Naive thymus-derived CD8-positive, alpha-beta T cell (primary cell): ENCODE results near the gene PAPPA. TPM values are rescaled to one million over a fixed set of nuclear protein-coding genes. Genes with fewer than 3 reads are reported as not detected.

Experiments used
- ATAC-seq, 2 donors: fragments of 150-1000 bp; cut with Tn5 transposase in 1 of 2; sonication (Bioruptor Pico), chemical (Tn5 transposase) in 1 of 2; 1 replicate in 1 of 2; 2 replicates in 1 of 2; pipeline ENCODE4 v1.10.0; 2021; ENCODE audit warnings: mild to moderate bottlenecking in 2 of 2, moderate library complexity in 2 of 2
- POLR2A ChIA-PET: fragments of 350-600 bp; sonication (Branson Sonifier 250); formaldehyde crosslinking; loops from one replicate; lab custom pipeline; 2021; ENCODE audit warnings: antibody characterized with exemption; lab: Charles Lee
- DNase-seq, 10 donors: peaks; one replicate each; pipeline versions ENCODE4 v3.0.0 to v3.0.0-alpha.2; 2020 to 2022
- H3K27ac Mint-ChIP-seq, 10 donors: one replicate each; pipeline ENCODE4 v1.8.0; 2020 to 2022; ENCODE audit warnings: mild to moderate bottlenecking in 10 of 10, mixed read lengths in 10 of 10, moderate library complexity in 4 of 10, inconsistent platforms in 1 of 10
- H3K27me3 Mint-ChIP-seq, 5 donors: one replicate each; pipeline ENCODE4 v1.8.0; 2021 to 2022; ENCODE audit warnings: mixed read lengths in 5 of 5
- H3K36me3 Mint-ChIP-seq, 3 donors: one replicate each; pipeline ENCODE4 v1.8.0; 2020 to 2022; ENCODE audit warnings: mixed read lengths in 3 of 3, mild to moderate bottlenecking in 2 of 3, inconsistent platforms in 1 of 3
- H3K4me1 Mint-ChIP-seq, 4 donors: one replicate each; pipeline ENCODE4 v1.8.0; 2021 to 2022; ENCODE audit warnings: mixed read lengths in 4 of 4
- H3K4me3 Mint-ChIP-seq, 10 donors: one replicate each; pipeline ENCODE4 v1.8.0; 2020 to 2022; ENCODE audit warnings: mild to moderate bottlenecking in 10 of 10, mixed read lengths in 10 of 10, moderate library complexity in 6 of 10, inconsistent platforms in 1 of 10
- H3K9me3 Mint-ChIP-seq, 9 donors: one replicate each; pipeline ENCODE4 v1.8.0; 2020 to 2022; ENCODE audit warnings: mixed read lengths in 9 of 9, mild to moderate bottlenecking in 3 of 9, inconsistent platforms in 1 of 9, moderate library complexity in 1 of 9
- polyA plus RNA-seq, 3 donors: library from polyadenylated mRNA; unstranded; fragments of 300-500 nt; fragmentation: Illumina TruSeq; gene quantifications; one replicate each; pipeline ENCODE4 v1.2.3, GENCODE V29; 2021
- total RNA-seq, 8 experiments: library from RNA in 2 of 8; stranded (reverse) in 2 of 8; gene quantifications; one replicate each; pipeline ENCODE4 v1.2.3 and lab custom pipeline; 2021 to 2026

PAPPA gene
- total and polyA plus RNA-seq, 5 experiments from 2014 or later, result 0.09 TPM; not detected in 4

GRCh38 chr9:116219686-116220085 is 66.1 kb downstream of the PAPPA start:
- POLR2A ChIA-PET, result no interaction called here
- Mint-ChIP-seq H3K36me3 (no peaks in the 10 kb centered on the region), H3K27ac (no peak overlapping the region), H3K4me3 (no peak overlapping the region), H3K9me3 (peaks cover 0 to 11% (median 6%) of the 10 kb centered on the region in 9 donors), H3K27me3 (peaks cover 0 to 14% (median 8%) of the 10 kb centered on the region in 5 donors), H3K4me1 (no peaks in the 10 kb centered on the region)
- DNase-seq, result no peak
- no peak for ATAC-seq

DNA sequence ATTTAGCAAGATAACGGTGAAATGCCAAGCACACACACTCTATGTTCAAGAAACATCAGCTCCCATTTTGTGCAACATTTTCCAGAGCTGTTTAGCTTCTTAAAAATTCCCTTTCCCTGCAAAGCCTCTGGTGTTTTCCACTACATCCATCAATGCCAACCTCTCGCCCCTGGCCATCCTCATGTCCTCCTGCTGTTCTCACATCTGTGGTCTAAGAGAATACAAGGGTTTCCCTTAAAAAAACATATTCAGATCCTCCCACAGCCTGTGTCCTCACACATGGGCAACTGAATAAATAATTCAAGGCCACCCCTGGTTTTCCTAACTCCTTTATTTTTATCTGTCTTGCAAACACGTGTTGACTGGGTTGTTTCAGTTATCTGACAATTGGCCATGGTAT is 70.3 kb downstream of the PAPPA start:
- no peaks in the 10 kb centered on the region for H3K4me1 Mint-ChIP-seq
- H3K27ac Mint-ChIP-seq, result no peak overlapping the region
- peaks cover 0 to 15% (median 4%) of the 10 kb centered on the region in 9 donors for H3K9me3 Mint-ChIP-seq
- H3K4me3 Mint-ChIP-seq, result no peak overlapping the region
- ATAC-seq, result no peak
- H3K27me3 Mint-ChIP-seq, result peaks cover 0 to 11% (median 9%) of the 10 kb centered on the region in 5 donors
- POLR2A ChIA-PET, result no interaction called here
- DNase-seq, result no peak
- no peaks in the 10 kb centered on the region for H3K36me3 Mint-ChIP-seq

GRCh38 chr9:116230051-116230632 is 76.6 kb downstream of the PAPPA start:
- Mint-ChIP-seq H3K36me3 (peaks cover 0 to 3% (median 0%) of the 10 kb centered on the region in 3 donors), H3K9me3 (peaks cover 0 to 16% (median 0%) of the 10 kb centered on the region in 9 donors), H3K27ac (no peak overlapping the region), H3K27me3 (peaks cover 0 to 10% (median 4%) of the 10 kb centered on the region in 5 donors), H3K4me1 (no peaks in the 10 kb centered on the region), H3K4me3 (no peak overlapping the region)
- POLR2A ChIA-PET, result no interaction called here
- DNase-seq, result no peak
- ATAC-seq, result no peak

DNA sequence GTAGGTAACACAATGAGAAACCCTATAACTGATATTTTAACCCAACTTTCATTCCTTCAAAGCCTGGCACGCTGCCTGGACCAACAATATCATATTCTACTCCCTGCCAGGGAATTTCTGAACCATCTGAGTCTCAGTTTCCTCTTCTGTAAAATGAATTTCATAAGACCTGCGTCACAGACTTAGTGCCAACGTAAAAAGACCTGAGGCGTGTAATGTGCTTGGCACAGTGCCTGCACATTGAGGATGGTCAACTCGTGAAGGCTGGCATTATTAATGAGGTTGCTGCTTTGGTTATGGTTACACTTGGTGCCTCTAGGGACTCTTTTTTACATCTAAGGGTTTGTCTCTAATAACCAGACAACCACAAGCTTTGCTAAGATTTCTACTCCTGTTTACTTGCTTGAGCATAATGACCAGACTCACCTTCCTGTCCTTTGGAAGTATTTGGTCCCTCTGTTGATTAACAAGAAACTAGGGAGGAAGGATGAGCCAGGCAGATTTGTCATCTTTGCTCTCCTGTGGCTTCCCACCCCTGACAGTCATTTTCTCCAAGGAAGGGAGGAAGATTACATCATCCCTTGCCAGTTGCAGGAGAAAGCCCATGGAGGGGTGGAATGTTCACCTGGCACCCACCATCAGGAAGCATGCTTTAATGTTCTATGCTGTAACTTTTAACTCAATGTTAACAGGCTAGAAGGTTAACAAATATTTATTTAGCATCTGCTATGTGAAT is 79.0 kb downstream of the PAPPA start:
- no peak overlapping the region for H3K4me3 Mint-ChIP-seq
- no peak overlapping the region for H3K27ac Mint-ChIP-seq
- ATAC-seq (no peak), DNase-seq (no peak)
- H3K27me3 Mint-ChIP-seq, result peaks cover 0 to 15% (median 4%) of the 10 kb centered on the region in 5 donors
- peaks cover 0 to 3% (median 0%) of the 10 kb centered on the region in 3 donors for H3K36me3 Mint-ChIP-seq
- H3K9me3 Mint-ChIP-seq, result peaks cover 0 to 12% (median 2%) of the 10 kb centered on the region in 9 donors
- no peaks in the 10 kb centered on the region for H3K4me1 Mint-ChIP-seq
- POLR2A ChIA-PET, result no interaction called here

- DNase-seq (no peak), ATAC-seq (no peak)
- Mint-ChIP-seq H3K27ac (no peak overlapping the region), H3K27me3 (peaks cover 0 to 15% (median 4%) of the 10 kb centered on the region in 5 donors), H3K4me1 (no peaks in the 10 kb centered on the region), H3K4me3 (no peak overlapping the region), H3K36me3 (peaks cover 0 to 3% (median 0%) of the 10 kb centered on the region in 3 donors), H3K9me3 (peaks cover 0 to 10% (median 2%) of the 10 kb centered on the region in 9 donors)
- POLR2A ChIA-PET, result no interaction called here
These were observed 79.6 kb downstream of the PAPPA start for GRCh38 chr9:116233160-116233530.

DNA sequence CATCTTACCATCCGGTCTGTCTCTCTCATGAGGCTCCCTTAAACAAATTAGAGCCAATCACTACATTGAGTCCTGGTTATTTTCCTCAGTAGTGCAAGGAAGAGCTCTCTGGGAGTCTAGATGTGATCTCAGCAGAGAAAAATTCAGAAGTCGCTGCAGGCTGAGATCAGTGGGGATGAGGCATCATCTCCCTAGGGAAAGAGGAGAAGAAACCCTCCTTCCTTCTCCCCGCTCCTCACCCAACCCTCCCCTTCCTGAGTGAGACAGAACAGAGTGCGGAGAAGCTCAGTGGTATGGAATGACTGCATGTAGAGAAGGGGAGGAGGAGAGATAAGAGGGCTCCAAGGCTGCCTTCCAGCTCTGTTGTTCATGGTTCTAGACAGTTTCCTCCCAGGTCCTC is 80.5 kb downstream of the PAPPA start:
- ATAC-seq (no peak), DNase-seq (no peak)
- POLR2A ChIA-PET, result no interaction called here
- Mint-ChIP-seq H3K4me1 (no peaks in the 10 kb centered on the region), H3K27ac (no peak overlapping the region), H3K36me3 (peaks cover 0 to 3% (median 0%) of the 10 kb centered on the region in 3 donors), H3K27me3 (peaks cover 0 to 15% (median 4%) of the 10 kb centered on the region in 5 donors), H3K9me3 (peaks cover 0 to 8% (median 0%) of the 10 kb centered on the region in 9 donors), H3K4me3 (no peak overlapping the region)

GRCh38 chr9:116236979-116237378 is 83.4 kb downstream of the PAPPA start:
- no peak for DNase-seq
- Mint-ChIP-seq H3K4me1 (no peaks in the 10 kb centered on the region), H3K27me3 (peaks cover 0 to 11% (median 0%) of the 10 kb centered on the region in 5 donors), H3K9me3 (peaks cover 0 to 7% (median 0%) of the 10 kb centered on the region in 9 donors), H3K4me3 (no peak overlapping the region), H3K36me3 (peaks cover 0 to 3% (median 0%) of the 10 kb centered on the region in 3 donors), H3K27ac (no peak overlapping the region)
- no peak for ATAC-seq
- POLR2A ChIA-PET, result no interaction called here

- no peaks in the 10 kb centered on the region for H3K4me1 Mint-ChIP-seq
- ATAC-seq (no peak), DNase-seq (no peak)
- peaks cover 0 to 7% (median 0%) of the 10 kb centered on the region in 5 donors for H3K27me3 Mint-ChIP-seq
- H3K36me3 Mint-ChIP-seq, result no peaks in the 10 kb centered on the region
- H3K9me3 Mint-ChIP-seq, result peaks cover 0 to 7% (median 0%) of the 10 kb centered on the region in 9 donors
- H3K4me3 Mint-ChIP-seq, result no peak overlapping the region
- no peak overlapping the region for H3K27ac Mint-ChIP-seq
- POLR2A ChIA-PET, result no interaction called here
These were observed 83.9 kb downstream of the PAPPA start for GRCh38 chr9:116237456-116237855.

- Mint-ChIP-seq H3K9me3 (peaks cover 0 to 7% (median 0%) of the 10 kb centered on the region in 9 donors), H3K4me3 (no peak overlapping the region), H3K36me3 (no peaks in the 10 kb centered on the region), H3K4me1 (no peaks in the 10 kb centered on the region), H3K27ac (no peak overlapping the region), H3K27me3 (peaks cover 0 to 7% (median 0%) of the 10 kb centered on the region in 5 donors)
- DNase-seq (no peak), ATAC-seq (no peak)
- POLR2A ChIA-PET, result no interaction called here
These were observed 84.6 kb downstream of the PAPPA start for GRCh38 chr9:116238225-116238624.

DNA sequence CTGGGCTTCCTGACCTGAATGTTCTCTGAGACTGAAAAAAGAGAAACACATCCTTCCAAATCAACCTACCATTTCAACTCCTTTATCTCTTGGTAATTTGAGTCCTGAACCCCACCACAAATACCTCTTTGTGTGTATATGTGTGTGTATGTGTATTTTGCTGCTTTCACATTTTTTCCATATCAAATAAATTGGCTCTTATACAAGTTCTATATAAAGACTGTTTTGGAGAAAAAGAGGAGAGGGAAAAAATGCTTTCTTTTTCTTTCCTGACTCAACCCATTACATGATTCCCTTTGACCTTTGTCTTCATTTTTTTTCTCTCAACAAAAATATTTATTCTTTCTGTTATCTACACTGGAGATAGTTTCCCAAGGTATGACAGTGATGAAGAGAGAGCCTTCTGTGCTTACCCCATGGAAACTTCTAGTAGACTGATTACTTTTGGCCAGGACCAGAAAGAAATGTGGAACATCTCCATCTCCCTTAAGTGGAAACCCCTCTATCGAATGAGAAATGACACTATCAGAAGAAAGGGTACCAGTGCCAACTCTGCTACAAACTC is 85.3 kb downstream of the PAPPA start:
- Mint-ChIP-seq H3K36me3 (no peaks in the 10 kb centered on the region), H3K4me3 (no peak overlapping the region), H3K9me3 (peaks cover 0 to 10% (median 0%) of the 10 kb centered on the region in 9 donors), H3K4me1 (no peaks in the 10 kb centered on the region), H3K27ac (no peak overlapping the region), H3K27me3 (peaks cover 0 to 7% (median 0%) of the 10 kb centered on the region in 5 donors)
- no peak for DNase-seq
- ATAC-seq, result no peak
- POLR2A ChIA-PET, result no interaction called here

DNA sequence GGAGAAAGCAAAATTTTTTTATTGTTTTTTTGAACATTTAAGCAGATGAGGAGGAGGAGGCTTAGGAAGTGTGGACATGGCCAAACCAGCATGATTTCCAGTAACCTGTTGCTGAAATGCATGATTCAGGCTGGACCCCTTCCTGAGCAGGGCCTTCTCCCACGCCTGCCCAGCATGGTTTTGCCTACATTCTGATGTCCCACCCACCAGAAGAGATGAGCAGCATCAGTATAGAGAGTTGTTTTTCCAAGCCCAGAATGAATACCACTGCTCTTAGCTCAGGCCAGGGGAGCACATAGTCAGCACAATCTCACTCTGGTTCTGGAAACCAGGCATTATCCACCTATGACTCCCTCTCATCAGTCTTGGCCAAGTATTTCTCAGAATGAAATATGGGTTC is 90.1 kb downstream of the PAPPA start:
- no peak for ATAC-seq
- DNase-seq, result no peak
- H3K4me3 Mint-ChIP-seq, result no peak overlapping the region
- no peaks in the 10 kb centered on the region for H3K36me3 Mint-ChIP-seq
- H3K9me3 Mint-ChIP-seq, result peaks cover 0 to 10% (median 0%) of the 10 kb centered on the region in 9 donors
- peaks cover 0 to 15% (median 4%) of the 10 kb centered on the region in 5 donors for H3K27me3 Mint-ChIP-seq
- POLR2A ChIA-PET, result no interaction called here
- H3K4me1 Mint-ChIP-seq, result no peaks in the 10 kb centered on the region
- H3K27ac Mint-ChIP-seq, result no peak overlapping the region

DNA sequence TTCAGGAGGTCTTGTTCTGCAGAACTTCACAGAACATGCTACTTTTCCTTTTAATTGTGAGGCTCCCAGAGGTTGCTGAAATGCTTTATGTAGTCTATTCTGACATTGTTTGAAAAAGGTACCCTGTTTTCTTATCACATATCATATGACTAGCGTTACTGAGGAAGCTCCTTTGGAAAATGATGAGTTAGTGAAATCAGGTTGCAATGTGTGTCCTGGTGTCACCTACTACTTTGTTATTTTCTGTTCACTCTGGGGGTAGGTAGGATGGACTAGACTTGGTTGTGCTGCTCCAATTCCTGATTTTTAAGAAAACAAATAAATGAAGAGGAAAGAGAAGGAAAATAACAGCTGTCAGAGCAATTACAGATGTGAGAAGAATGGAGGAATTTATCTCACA is 93.7 kb downstream of the PAPPA start:
- Mint-ChIP-seq H3K9me3 (peaks cover 0 to 10% (median 0%) of the 10 kb centered on the region in 9 donors), H3K4me1 (no peaks in the 10 kb centered on the region), H3K27me3 (peaks cover 0 to 22% (median 7%) of the 10 kb centered on the region in 5 donors), H3K4me3 (no peak overlapping the region), H3K36me3 (no peaks in the 10 kb centered on the region), H3K27ac (no peak overlapping the region)
- ATAC-seq (no peak), DNase-seq (no peak)
- POLR2A ChIA-PET, result no interaction called here

DNA sequence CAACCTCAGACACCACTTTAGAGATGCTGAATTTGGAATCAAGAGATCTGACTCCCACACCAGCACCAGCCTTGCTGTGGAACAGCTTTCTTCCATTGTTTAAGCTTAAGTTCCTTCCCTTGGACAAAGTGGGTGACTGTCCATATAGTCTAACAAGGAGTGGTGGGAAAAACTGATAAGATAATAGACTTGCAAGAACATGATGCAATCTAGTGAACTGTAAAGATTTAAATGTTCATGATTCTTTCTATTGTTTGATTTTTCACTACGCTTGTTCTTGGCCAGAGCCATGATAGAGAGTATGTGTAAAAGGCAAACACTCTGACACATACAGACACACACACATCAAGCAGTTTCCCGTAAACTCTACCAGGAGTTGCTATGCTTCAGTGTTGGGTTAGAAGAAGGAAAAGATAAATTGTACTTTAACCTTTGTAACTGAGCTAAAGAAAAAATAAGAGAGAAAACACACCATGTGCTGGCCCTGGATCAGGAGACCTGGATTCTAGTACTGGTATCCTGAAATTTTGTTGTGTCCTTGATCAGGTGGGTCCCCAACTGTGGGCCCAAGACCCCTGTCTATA is 94.3 kb downstream of the PAPPA start:
- Mint-ChIP-seq H3K27ac (no peak overlapping the region), H3K4me3 (no peak overlapping the region), H3K4me1 (no peaks in the 10 kb centered on the region), H3K36me3 (no peaks in the 10 kb centered on the region), H3K27me3 (peaks cover 0 to 28% (median 7%) of the 10 kb centered on the region in 5 donors), H3K9me3 (peaks cover 0 to 10% (median 0%) of the 10 kb centered on the region in 9 donors)
- POLR2A ChIA-PET, result no interaction called here
- ATAC-seq (no peak), DNase-seq (no peak)
